Common myeloid progenitor, CD34-positive (primary cell): ENCODE results near the gene USP13.
"Not testable (repeated sequence)": the region's sequence is repeated elsewhere in the genome, so short reads cannot be mapped to it uniquely, and the experiment has no call there.

Experiments
- CTCF ChIA-PET: fragments of 350-600 bp; sonication (Branson Sonifier 250); formaldehyde crosslinking; loops from one replicate; lab custom pipeline; 2021; ENCODE audit warnings: antibody characterized with exemption; lab: Charles Lee
- POLR2A ChIA-PET: fragments of 350-600 bp; sonication (Branson Sonifier 250); formaldehyde crosslinking; loops from one replicate; lab custom pipeline; 2021; ENCODE audit warnings: antibody characterized with exemption; lab: Charles Lee
- DNase-seq, 3 donors: peaks; one replicate each; pipeline versions ENCODE4 v3.0.0 to v3.0.0-alpha.2; 2013
- H3K27ac ChIP-seq, 2 experiments: 1 replicate in 1 of 2; 2 replicates in 1 of 2; pipeline ENCODE4 v1.7.0; 2013; ENCODE audit warnings: inconsistent platforms in 2 of 2, low read length in 2 of 2, mild to moderate bottlenecking in 2 of 2, low read depth in 1 of 2, moderate library complexity in 1 of 2; ENCODE audit not compliant: severe bottlenecking in 2 of 2, insufficient read depth in 1 of 2, poor library complexity in 1 of 2
- H3K27me3 ChIP-seq, 5 experiments: replicated peaks in 2 of 5; 1 replicate in 3 of 5; 2 replicates in 2 of 5; pipeline versions ENCODE4 v1.6.1 to v1.7.0; 2013; ENCODE audit warnings: low read length in 4 of 5, mild to moderate bottlenecking in 2 of 5, moderate library complexity in 2 of 5, inconsistent platforms in 1 of 5; ENCODE audit not compliant: insufficient read depth in 5 of 5, control insufficient read depth in 4 of 5
- H3K36me3 ChIP-seq, 4 experiments: 1 replicate in 2 of 4; 2 replicates in 2 of 4; pipeline versions ENCODE4 v1.6.1 to v1.7.0; 2013; ENCODE audit warnings: low read length in 3 of 4, control low read depth in 1 of 4, mild to moderate bottlenecking in 1 of 4; ENCODE audit not compliant: control insufficient read depth in 4 of 4, insufficient read depth in 4 of 4
- H3K4me1 ChIP-seq, 4 experiments: 1 replicate in 3 of 4; 2 replicates in 1 of 4; pipeline versions ENCODE4 v1.6.1 to v1.7.1; 2013; ENCODE audit warnings: low read length in 3 of 4, mild to moderate bottlenecking in 3 of 4, control low read depth in 1 of 4, inconsistent platforms in 1 of 4, moderate library complexity in 1 of 4; ENCODE audit not compliant: control insufficient read depth in 4 of 4, insufficient read depth in 4 of 4; ENCODE audit errors: control extremely low read depth in 1 of 4
- H3K4me3 ChIP-seq, 7 experiments: 1 replicate in 4 of 7; 2 replicates in 3 of 7; pipeline versions ENCODE4 v1.5.1 to v1.7.0; 2013; ENCODE audit warnings: mild to moderate bottlenecking in 7 of 7, low read length in 6 of 7, moderate library complexity in 6 of 7, inconsistent platforms in 2 of 7, low read depth in 2 of 7, control low read depth in 1 of 7; ENCODE audit not compliant: insufficient read depth in 4 of 7, control insufficient read depth in 1 of 7; ENCODE audit errors: extremely low read depth in 1 of 7
- H3K9me3 ChIP-seq, 5 experiments: 1 replicate in 4 of 5; 2 replicates in 1 of 5; pipeline versions ENCODE4 v1.6.1 to v1.7.1; 2013; ENCODE audit warnings: low read length in 4 of 5, mild to moderate bottlenecking in 2 of 5, inconsistent platforms in 1 of 5, low read depth in 1 of 5, moderate library complexity in 1 of 5; ENCODE audit not compliant: control insufficient read depth in 4 of 5, insufficient read depth in 2 of 5; ENCODE audit errors: control extremely low read depth in 1 of 5
- WGBS: methylation state at CpG from one replicate; pipeline ENCODE4 v1.1.5; 2013; ENCODE audit not compliant: insufficient coverage; 5-methylcytosine and 5-hydroxymethylcytosine counted together

Gene USP13

GRCh38 chr3:179676081-179676480 is 23.2 kb downstream of the USP13 start:
- ChIA-PET CTCF (interaction anchor here (1.5 kb wide), 1 partner anchor 14 kb away, joined by 4 read pairs; no protein-coding TSS in a partner anchor), POLR2A (no interaction called here)
- H3K9me3 ChIP-seq, result no peaks in the 10 kb centered on the region
- no peak for DNase-seq
- no peak overlapping the region for H3K27ac ChIP-seq
- no peaks in the 10 kb centered on the region for H3K36me3 ChIP-seq
- H3K27me3 ChIP-seq, result no peaks in the 10 kb centered on the region
- 100% methylated on average over 2 of the region's 5 CpGs for whole genome bisulfite sequencing
- no peaks in the 10 kb centered on the region for H3K4me1 ChIP-seq
- H3K4me3 ChIP-seq, result no peak overlapping the region

- no peaks in the 10 kb centered on the region for H3K27me3 ChIP-seq
- POLR2A ChIA-PET, result no interaction called here
- CTCF ChIA-PET, result no interaction called here
- no peak overlapping the region for H3K4me3 ChIP-seq
- DNase-seq, result no peak
- no peaks in the 10 kb centered on the region for H3K4me1 ChIP-seq
- no peaks in the 10 kb centered on the region for H3K9me3 ChIP-seq
- H3K36me3 ChIP-seq, result no peaks in the 10 kb centered on the region
- no peak overlapping the region for H3K27ac ChIP-seq
- no CpG with 5 or more reads among the region's 2 CpGs for WGBS
Observed at GRCh38 chr3:179677884-179678283, 25.0 kb downstream of the USP13 start.

GRCh38 chr3:179681492-179682263 is 28.8 kb downstream of the USP13 start:
- peaks cover 0 to 10% (median 4%) of the 10 kb centered on the region in 4 experiments for H3K36me3 ChIP-seq
- no peak overlapping the region for H3K4me3 ChIP-seq
- DNase-seq, result no peak
- 100% methylated on average over 9 of the region's 21 CpGs for WGBS
- no peaks in the 10 kb centered on the region for H3K27me3 ChIP-seq
- no peaks in the 10 kb centered on the region for H3K4me1 ChIP-seq
- H3K27ac ChIP-seq, result no peak overlapping the region
- CTCF ChIA-PET, result no interaction called here
- POLR2A ChIA-PET, result no interaction called here
- no peaks in the 10 kb centered on the region for H3K9me3 ChIP-seq

GRCh38 chr3:179682426-179683080 is 29.7 kb downstream of the USP13 start:
- POLR2A ChIA-PET, result no interaction called here
- DNase-seq, result no peak
- WGBS, result no CpG with 5 or more reads among the region's 4 CpGs
- Histone ChIP-seq H3K4me1 (no peaks in the 10 kb centered on the region), H3K27ac (no peak overlapping the region), H3K9me3 (no peaks in the 10 kb centered on the region), H3K27me3 (no peaks in the 10 kb centered on the region), H3K4me3 (no peak overlapping the region), H3K36me3 (peaks cover 0 to 11% (median 4%) of the 10 kb centered on the region in 4 experiments)
- CTCF ChIA-PET, result no interaction called here

GRCh38 chr3:179683286-179683685 is 30.4 kb downstream of the USP13 start:
- DNase-seq, H3K4me3 ChIP-seq, H3K4me1 ChIP-seq, H3K9me3 ChIP-seq, H3K27ac ChIP-seq, POLR2A ChIA-PET, CTCF ChIA-PET, H3K27me3 ChIP-seq: not testable (repeated sequence)
- peaks cover 0 to 11% (median 4%) of the 10 kb centered on the region in 4 experiments for H3K36me3 ChIP-seq
- 100% methylated on average over 1 of the region's 5 CpGs for WGBS

GRCh38 chr3:179687967-179688535 is 35.2 kb downstream of the USP13 start:
- ChIA-PET CTCF (no interaction called here), POLR2A (no interaction called here)
- Histone ChIP-seq H3K36me3 (peaks cover 0 to 15% (median 4%) of the 10 kb centered on the region in 4 experiments), H3K9me3 (no peaks in the 10 kb centered on the region), H3K27ac (no peak overlapping the region), H3K4me1 (peaks cover 0 to 2% (median 0%) of the 10 kb centered on the region in 4 experiments), H3K27me3 (no peaks in the 10 kb centered on the region), H3K4me3 (no peak overlapping the region)
- DNase-seq, result no peak
- 69% methylated on average over 3 of the region's 4 CpGs for WGBS

GRCh38 chr3:179688850-179689249 is 36.0 kb downstream of the USP13 start:
- Histone ChIP-seq H3K27me3 (no peaks in the 10 kb centered on the region), H3K36me3 (peaks cover 2 to 15% (median 4%) of the 10 kb centered on the region in 4 experiments), H3K9me3 (no peaks in the 10 kb centered on the region), H3K4me1 (peaks cover 0 to 2% (median 0%) of the 10 kb centered on the region in 4 experiments), H3K27ac (no peak overlapping the region), H3K4me3 (no peak overlapping the region)
- DNase-seq, result no peak
- CTCF ChIA-PET, result no interaction called here
- WGBS, result 96% methylated on average over 4 of the region's 4 CpGs
- POLR2A ChIA-PET, result no interaction called here
